Measurements from ENCODE around the gene MSI2.

MSI2 gene

GRCh38 chr17:57247261-57247660 lies 9.1 kb upstream of the MSI2 start:
- DNase-seq, result no peak

- DNase-seq, result no peak
Measured at GRCh38 chr17:57247913-57248312, 8.4 kb upstream of the MSI2 start.

- DNase-seq, result no peak
Measured at GRCh38 chr17:57249520-57249919, 6.8 kb upstream of the MSI2 start.

GRCh38 chr17:57251211-57251787 lies 5.0 kb upstream of the MSI2 start:
- no peak for DNase-seq

- no peak for DNase-seq
Measured at GRCh38 chr17:57253362-57254065, 2.8 kb upstream of the MSI2 start.

- DNase-seq, result no peak
Measured at GRCh38 chr17:57255182-57255775, 1.0 kb upstream of the MSI2 start.

GRCh38 chr17:57256708-57257112 lies 387 bp downstream of the MSI2 start:
- peak; percentile 16 for DNase-seq

GRCh38 chr17:57257195-57257894 lies 1.0 kb downstream of the MSI2 start:
- peak; percentile 44 for DNase-seq

- DNase-seq, result peak; percentile 45
Measured at GRCh38 chr17:57257895-57258851, 1.9 kb downstream of the MSI2 start.

GRCh38 chr17:57259306-57259705 lies 3.0 kb downstream of the MSI2 start:
- DNase-seq, result no peak

- DNase-seq, result no peak
Measured at GRCh38 chr17:57259817-57260216, 3.5 kb downstream of the MSI2 start.

- DNase-seq, result no peak
Measured at GRCh38 chr17:57260325-57261083, 4.2 kb downstream of the MSI2 start.

- DNase-seq, result no peak
Measured at GRCh38 chr17:57261084-57261461, 4.8 kb downstream of the MSI2 start.

- no peak for DNase-seq
Measured at GRCh38 chr17:57262557-57262956, 6.2 kb downstream of the MSI2 start.

GRCh38 chr17:57264250-57264649 lies 7.9 kb downstream of the MSI2 start:
- DNase-seq, result no peak

GRCh38 chr17:57264776-57265175 lies 8.5 kb downstream of the MSI2 start:
- no peak for DNase-seq

GRCh38 chr17:57266902-57267311 lies 10.6 kb downstream of the MSI2 start:
- DNase-seq, result no peak

GRCh38 chr17:57268181-57268580 lies 11.9 kb downstream of the MSI2 start:
- no peak for DNase-seq

- no peak for DNase-seq
Measured at GRCh38 chr17:57269052-57269451, 12.7 kb downstream of the MSI2 start.

- DNase-seq, result no peak
Measured at GRCh38 chr17:57269598-57270255, 13.4 kb downstream of the MSI2 start.

- no peak for DNase-seq
Measured at GRCh38 chr17:57270801-57271245, 14.5 kb downstream of the MSI2 start.

Measured in hematopoietic multipotent progenitor cell treated with erythropoietin and hydrocortisone succinate and interleukin-3 and kit ligand, for 8 days (in vitro differentiated cells).